NCI-H446 treated with DMSO at 0.1 percent for 48 hours (cell line): ENCODE data around the gene PARP1.
"Not testable (repeated sequence)": the region's sequence is repeated elsewhere in the genome, so short reads cannot be mapped to it uniquely, and the experiment has no call there.

ENCODE experiments used
- DNase-seq: peaks from one replicate; lab custom pipeline; 2025; lab: John Stamatoyannopoulos, UW

Gene PARP1

DNA sequence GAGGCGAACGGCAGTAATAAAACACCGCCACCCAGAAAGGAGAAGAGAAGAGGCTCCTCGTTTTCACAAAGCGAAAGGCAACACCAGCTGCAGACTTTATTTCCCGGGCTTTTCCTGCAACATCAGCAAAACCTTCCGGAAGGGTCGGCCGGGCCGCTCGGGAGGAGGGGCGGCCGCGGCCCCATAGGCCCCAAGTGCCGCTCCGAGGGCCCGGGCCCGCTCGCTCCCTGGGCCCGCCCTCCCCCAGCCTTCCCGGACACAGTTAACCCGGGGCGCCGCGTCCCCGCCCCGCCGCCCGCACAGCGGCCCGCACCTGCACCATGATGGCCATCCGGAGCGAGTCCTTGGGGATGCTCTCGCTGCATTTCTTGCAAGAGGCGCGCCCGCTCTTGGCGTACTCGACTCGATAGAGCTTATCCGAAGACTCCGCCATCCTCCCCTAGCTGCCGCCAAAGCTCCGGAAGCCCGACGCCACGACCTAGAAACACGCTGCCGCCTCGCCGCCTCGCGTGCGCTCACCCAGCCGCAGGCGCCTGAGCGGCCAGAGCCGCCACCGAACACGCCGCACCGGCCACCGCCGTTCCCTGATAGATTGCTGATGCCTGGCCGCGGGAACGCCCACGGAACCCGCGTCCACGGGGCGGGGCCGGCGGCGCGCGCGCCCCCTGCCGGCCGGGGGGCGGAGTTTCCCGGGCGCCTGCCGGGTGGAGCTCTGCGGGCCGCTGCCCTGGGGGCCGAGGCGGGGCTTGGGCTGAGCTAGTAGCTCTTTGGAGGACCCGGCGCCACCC is at the start of gene PARP1:
PARP1 (minus strand) TSS at position 597 of the 788 bp plus-strand sequence; CDS start at position 433, 164 bp downstream.
- DNase-seq: peak; percentile 72

DNA sequence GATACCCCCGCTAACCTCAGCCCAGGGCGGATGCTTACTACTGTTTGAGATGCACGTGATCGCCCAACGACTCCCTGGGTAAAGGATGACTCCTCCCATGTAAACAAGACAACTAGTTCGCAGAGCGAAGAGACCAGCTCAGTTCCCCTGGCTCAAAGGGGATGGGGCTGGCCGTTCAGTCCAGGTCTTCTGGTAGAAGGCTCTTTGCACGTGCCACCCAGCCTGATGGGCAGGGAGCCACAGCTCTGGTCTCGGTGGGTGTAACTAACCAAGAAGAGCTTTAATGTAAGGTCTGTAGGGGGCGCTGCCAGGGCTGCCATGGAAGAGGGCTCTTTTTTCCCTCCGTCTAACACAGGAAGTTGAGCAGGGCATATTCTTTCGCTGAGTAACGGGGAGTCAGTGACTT is 49.4 kb upstream of the PARP1 start:
- DNase-seq: no peak

DNA sequence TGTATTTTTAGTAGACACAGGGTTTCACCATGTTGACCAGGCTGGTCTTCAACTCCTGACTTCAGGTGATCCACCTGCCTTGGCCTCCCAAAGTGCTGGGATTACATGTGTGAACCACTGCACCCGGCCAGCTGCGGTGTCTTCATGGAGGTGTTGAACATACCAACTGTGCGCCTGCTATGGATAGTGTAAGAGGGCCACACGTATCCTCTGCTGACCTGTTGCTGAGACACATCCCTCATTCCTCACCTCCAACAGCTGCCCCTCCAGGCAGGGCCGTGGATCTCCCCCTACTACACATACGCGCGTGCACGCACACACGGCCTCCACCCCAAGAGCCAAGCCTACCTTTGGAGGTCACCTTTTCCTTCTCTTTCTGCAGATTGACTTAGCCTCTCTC is 48.0 kb upstream of the PARP1 start:
- DNase-seq: no peak

DNA sequence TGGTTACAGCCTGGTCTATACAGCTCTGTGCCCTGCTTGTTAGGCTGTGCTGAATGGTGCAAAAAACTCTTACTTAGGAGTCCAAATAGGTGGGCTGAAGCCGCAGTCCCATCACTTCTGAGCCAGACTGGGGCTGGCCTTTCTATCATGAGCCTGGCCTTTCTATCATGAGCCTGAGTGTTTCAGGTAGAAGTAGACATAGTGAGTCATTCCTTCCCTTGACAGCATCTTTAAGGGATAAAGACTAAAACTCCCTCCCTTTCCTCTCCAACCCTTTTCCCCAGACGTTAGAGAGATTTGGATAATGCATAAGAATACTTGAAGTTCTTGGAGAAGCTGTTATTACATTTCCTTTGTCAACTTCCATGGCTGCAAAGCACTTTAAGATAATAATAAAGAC is 46.5 kb upstream of the PARP1 start:
- DNase-seq: no peak

- no peak for DNase-seq
These were observed 45.3 kb upstream of the PARP1 start for GRCh38 chr1:226453015-226453704.

- DNase-seq: no peak
These were observed 42.8 kb upstream of the PARP1 start for GRCh38 chr1:226450688-226451087.

- DNase-seq: no peak
These were observed 41.9 kb upstream of the PARP1 start for GRCh38 chr1:226449823-226450222.

DNA sequence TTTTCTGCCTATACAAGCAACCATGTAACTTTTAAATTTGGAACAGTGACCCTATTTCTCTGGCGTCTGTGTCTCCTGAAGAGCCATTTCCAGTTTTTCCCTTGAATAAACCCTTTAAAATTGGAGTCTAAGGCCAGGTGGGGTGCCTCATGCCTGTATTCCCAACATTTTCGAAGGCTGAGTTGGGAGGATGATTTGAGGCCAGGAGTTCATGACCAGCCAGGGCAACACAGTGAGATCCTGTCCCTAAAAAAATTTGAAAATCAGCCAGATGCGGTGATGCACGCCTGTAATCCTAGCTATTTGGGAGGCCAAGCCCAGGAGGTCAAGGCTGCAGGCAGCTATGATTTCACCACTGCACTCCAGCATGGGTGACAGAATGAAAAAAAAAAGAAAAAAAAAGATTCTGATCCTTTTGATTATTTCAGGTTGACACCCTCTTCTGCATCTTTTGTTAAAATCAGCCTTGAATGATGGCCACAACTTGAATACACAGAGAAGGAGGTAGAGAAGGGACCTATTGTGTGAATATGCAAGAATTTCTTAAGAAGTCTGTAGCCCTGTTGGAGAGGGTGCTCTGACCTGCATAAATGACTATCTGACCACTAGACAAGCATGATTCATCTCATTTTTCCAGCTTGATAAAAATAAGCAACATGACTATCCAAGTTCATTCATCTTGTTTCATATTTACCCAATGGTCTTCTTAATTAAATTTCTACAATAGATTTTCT is 40.2 kb upstream of the PARP1 start:
- no peak for DNase-seq

DNA sequence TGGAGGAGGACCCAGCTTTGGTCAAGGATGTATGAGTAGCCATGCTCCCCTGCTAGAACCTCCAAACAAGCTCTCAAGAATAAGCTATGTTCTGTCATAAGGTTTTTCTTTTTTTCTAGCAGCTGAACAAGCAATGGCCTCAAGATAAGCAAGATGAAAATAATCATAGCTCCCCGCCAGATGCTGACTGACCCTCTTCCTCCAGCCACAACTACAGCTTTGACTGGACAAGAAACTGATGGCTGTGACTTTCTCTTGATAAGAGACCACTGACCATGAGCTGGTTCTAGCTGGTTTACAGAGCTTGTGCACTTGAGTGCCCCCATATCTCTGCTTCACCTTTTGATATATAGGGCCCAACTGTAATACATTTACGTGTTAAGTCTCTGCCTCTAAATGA is 38.2 kb upstream of the PARP1 start:
- DNase-seq: no peak

- DNase-seq: no peak
These were observed 37.0 kb upstream of the PARP1 start for GRCh38 chr1:226444901-226445300.

GRCh38 chr1:226443439-226443838 is 35.5 kb upstream of the PARP1 start:
- DNase-seq: no peak

DNA sequence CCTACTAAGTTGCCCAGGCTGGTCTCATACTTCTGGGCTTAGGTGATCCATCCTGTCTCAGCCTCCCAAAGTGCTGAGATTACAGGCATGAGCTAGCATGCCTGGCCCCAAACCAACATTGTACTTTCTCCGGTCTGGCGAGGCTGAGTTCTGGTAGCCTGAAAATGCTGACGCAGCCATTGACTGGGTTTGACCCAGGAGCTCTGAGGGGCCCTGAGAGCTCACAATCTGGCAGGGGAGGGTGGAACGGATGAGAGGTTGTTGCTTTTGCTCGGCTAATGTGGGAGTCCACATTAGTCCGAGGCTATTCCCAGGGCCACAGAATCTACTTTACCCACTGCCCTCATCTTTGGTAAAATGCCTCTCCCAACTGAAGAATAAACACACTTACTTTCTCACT is 35.1 kb upstream of the PARP1 start:
- DNase-seq: no peak

- no peak for DNase-seq
These were observed 33.7 kb upstream of the PARP1 start for GRCh38 chr1:226441629-226442028.

DNA sequence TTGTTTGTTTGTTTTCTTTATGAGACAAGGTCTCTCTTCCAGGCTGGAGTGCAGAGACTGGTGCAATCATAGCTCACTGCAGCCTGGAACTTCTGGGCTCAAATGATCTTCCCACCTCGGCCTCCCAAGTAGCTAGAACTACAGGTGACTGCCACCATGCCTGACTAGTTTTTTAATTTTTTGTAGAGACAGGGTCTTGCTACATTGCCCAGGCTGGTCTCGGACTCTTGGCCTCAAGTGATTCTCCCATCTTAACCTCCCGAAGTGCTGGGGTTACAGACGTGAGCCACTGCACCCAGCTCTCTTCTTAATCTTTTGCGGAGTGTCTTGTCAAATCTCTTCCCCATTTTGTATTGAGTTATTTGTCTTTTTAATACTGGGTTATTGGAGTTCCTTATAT is 32.6 kb upstream of the PARP1 start:
- DNase-seq: no peak

DNA sequence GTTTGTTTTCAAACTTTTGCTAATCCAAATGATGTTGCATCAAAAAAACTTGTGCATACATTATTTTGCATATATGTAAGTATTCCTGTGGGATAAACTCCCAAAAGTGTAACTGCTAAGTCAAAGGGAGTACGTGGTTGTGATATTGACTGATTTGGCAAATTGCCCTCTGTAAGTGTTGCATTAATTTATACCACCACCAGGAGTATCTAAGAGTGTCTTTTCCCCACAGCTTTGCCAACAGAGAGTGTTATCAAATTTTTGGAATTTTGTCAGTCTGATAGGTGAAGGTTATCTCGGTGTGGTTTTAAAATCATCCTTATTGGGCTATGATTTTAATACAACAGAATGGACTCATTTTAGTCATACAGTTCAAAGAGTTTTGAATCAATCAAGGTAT is 30.1 kb upstream of the PARP1 start:
- DNase-seq: no peak

- DNase-seq: peak; percentile 22
These were observed 29.1 kb upstream of the PARP1 start for GRCh38 chr1:226436855-226437491.

DNA sequence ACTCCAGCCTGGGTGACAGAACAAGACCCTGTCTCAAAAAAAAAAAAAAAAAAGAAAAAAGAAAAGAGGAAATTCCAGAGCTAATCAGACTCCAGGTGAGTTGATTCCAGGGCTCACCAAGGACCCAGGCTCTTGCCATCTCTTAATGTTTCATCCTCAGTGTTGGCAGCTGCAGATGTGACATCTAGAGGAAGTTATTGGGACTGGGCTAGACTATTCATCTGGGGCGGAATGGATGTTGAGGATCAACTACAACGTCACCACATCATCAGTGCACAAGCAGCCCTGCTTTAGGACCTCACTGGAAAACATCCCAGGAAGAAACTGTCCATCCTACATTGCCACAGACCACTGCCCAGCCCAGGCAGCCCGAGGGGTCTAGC is 28.6 kb upstream of the PARP1 start:
- no peak for DNase-seq

DNA sequence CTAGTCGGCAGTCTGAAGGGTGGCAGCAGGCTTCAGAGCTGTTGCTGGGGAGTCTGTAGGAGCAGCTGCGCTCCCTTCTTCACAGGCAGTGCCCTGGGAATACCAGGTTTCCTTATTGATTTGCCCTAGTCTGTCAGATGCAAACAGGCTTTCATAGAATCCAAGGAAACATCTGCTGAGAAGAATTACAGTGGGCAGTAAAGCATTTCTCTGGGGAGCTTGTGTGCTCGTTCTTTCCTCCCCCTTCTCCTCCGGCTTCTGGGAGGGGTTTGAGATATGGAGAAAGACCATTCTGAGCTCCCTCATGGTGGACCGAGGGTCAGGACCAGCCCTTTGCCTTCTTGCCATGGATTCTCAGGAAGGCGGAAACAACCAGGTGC is 25.4 kb upstream of the PARP1 start:
- no peak for DNase-seq

DNA sequence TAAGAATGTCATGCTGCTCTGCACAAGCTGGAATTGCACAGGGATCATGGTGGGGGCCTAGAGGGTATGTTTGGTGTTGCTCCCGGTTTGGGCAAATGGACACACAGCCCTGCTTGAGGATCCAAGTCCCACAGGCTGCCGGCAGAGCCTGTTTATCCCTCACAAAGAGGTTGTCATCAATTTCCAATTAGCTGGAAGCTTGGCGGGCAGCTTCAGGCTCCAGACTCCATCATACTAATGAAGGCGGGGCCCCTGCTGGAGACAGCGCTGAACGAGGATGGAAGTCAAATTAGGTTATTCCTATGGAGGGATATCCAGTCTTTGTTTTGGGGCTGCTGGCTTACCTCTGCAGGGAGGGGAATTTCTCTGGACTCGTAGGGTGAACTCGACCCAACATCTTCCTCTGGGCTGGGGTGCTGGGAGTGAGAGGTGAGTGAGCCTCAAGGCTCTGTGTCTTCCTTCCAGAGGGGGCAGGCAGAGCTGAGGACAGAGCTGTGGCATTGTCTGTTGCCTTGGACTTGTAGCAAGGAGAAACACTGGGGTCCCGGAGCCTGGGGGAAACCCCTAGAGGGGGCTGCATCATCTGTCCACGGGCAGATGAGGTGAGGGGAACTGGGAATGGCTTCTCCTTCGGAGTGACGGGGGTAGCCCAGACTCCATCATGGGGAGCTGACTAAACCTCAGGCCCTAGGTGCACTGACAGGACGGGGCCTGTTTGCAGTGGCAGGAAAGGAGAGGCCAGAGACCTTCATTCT is 24.9 kb upstream of the PARP1 start:
- DNase-seq: no peak

- DNase-seq: not testable (repeated sequence)
These were observed 24.0 kb upstream of the PARP1 start for GRCh38 chr1:226431898-226432297.

DNA sequence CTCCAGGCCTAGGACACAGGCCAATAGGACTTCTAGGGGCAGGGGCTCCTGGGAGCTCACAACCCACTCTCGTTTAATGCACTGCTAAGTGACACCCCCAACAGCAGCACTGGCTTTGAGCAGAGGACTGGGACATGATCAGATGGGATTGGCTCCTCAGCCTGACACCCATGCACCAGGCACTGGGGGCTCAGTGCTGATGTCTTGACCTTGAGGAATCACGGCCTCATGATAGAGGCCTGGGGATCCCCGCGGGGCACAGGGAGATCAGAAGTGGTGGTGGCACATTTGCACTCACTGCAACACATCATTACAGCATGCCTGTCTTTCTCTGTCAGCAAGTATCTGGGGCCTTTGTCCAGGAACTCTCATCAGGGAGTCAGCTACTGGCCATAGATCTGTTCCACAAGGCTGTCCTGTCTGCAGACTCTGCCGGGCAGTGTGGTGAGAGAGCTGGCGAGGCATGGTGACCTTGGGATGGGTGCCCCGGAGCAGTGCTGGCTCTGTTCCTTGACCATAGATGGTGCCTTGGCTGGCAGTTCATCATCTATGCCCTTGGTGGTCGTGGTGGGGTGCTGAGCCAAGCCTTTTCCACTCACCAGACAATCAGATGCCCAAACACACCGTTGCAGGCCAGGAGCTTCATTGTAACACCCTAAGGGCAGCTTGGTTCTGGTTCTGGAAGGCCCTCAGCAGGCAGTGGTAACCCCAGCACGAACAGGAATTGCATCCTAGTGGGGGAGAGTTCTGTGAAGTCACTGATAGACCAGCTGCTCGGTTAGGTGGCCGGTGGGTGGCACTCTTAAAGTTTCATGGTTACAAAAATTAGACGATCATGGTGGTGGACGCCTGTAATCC is 22.2 kb upstream of the PARP1 start:
- no peak for DNase-seq
